Activated B cell treated with CpG ODN at 0.5 μM for 24 hours (primary cell): ENCODE results near the gene CPT1A. TPM values are rescaled to one million over a fixed set of nuclear protein-coding genes. Genes with fewer than 3 reads are reported as not detected.

Experiments used
- ATAC-seq: fragments of 200-7000 bp; cut with Tn5 transposase; one replicate; pipeline ENCODE4 v1.10.0; 2021; ENCODE audit warnings: low read depth, mild to moderate bottlenecking, moderate library complexity
- CTCF ChIA-PET: fragments of 350-600 bp; sonication (Branson Sonifier 250); formaldehyde crosslinking; loops from one replicate; lab custom pipeline; 2021; ENCODE audit warnings: antibody characterized with exemption; lab: Charles Lee
- POLR2A ChIA-PET: fragments of 350-600 bp; sonication (Branson Sonifier 250); formaldehyde crosslinking; loops from one replicate; lab custom pipeline; 2021; ENCODE audit warnings: antibody characterized with exemption; lab: Charles Lee
- DNase-seq: peaks from one replicate; pipeline ENCODE4 v3.0.0; 2022
- H3K27ac Mint-ChIP-seq: one replicate; pipeline ENCODE4 v1.8.0; 2020; ENCODE audit warnings: mixed read lengths
- H3K27me3 Mint-ChIP-seq: one replicate; pipeline ENCODE4 v1.8.0; 2021; ENCODE audit warnings: mixed read lengths
- H3K36me3 Mint-ChIP-seq: one replicate; pipeline ENCODE4 v1.8.0; 2021; ENCODE audit warnings: low read depth, mixed read lengths
- H3K4me1 Mint-ChIP-seq: one replicate; pipeline ENCODE4 v1.8.0; 2021; ENCODE audit warnings: mixed read lengths
- H3K4me3 Mint-ChIP-seq: one replicate; pipeline ENCODE4 v1.8.0; 2020; ENCODE audit warnings: mild to moderate bottlenecking, mixed read lengths
- H3K9me3 Mint-ChIP-seq: one replicate; pipeline ENCODE4 v1.8.0; 2020; ENCODE audit warnings: mixed read lengths
- intact Hi-C: fragments of 100-400 bp; cut with micrococcal nuclease; formaldehyde crosslinking; loops from one replicate; pipeline ENCODE4 v1.15.1; 2024
- total RNA-seq: library from RNA; stranded (reverse); gene quantifications from 2 replicates; pipeline ENCODE4 v1.2.3, GENCODE V29; 2022
- TF ChIP-seq, protein P1 (sequence below): fragments of 200-600 bp; IDR thresholded peaks from one replicate; pipeline ENCODE4 v1.8.0; 2022; ENCODE audit warnings: antibody characterized with exemption, mild to moderate bottlenecking

Gene CPT1A
- total RNA-seq, 1 donor from 2014 or later, result 17.2 TPM

- DNase-seq (peak; percentile 32), ATAC-seq (no peak)
- Mint-ChIP-seq H3K9me3 (no peaks in the 10 kb centered on the region), H3K27me3 (no peaks in the 10 kb centered on the region), H3K36me3 (no peaks in the 10 kb centered on the region), H3K27ac (no peak overlapping the region), H3K4me3 (peak overlapping the region; percentile 53), H3K4me1 (peaks cover 11% of the 10 kb centered on the region)
- ChIA-PET POLR2A (interaction anchor here (1.0 kb wide), 1 partner anchor 94 kb away, joined by 3 read pairs; no protein-coding TSS in a partner anchor), CTCF (interaction anchor here (1.2 kb wide), 1 partner anchor 93 kb away, joined by 7 read pairs; no protein-coding TSS in a partner anchor)
- intact Hi-C loops, result loop anchor here (1.0 to 10.0 kb wide), 4 partner anchors 93 to 894 kb away; partner anchors contain the start of genes CCND1, IGHMBP2, MRPL21 and TPCN2
- TF ChIP-seq, protein P1, sequence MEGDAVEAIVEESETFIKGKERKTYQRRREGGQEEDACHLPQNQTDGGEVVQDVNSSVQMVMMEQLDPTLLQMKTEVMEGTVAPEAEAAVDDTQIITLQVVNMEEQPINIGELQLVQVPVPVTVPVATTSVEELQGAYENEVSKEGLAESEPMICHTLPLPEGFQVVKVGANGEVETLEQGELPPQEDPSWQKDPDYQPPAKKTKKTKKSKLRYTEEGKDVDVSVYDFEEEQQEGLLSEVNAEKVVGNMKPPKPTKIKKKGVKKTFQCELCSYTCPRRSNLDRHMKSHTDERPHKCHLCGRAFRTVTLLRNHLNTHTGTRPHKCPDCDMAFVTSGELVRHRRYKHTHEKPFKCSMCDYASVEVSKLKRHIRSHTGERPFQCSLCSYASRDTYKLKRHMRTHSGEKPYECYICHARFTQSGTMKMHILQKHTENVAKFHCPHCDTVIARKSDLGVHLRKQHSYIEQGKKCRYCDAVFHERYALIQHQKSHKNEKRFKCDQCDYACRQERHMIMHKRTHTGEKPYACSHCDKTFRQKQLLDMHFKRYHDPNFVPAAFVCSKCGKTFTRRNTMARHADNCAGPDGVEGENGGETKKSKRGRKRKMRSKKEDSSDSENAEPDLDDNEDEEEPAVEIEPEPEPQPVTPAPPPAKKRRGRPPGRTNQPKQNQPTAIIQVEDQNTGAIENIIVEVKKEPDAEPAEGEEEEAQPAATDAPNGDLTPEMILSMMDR, result no peak
Observed at GRCh38 chr11:68750195-68751003, 91.3 kb downstream of the CPT1A start.

- H3K4me3 Mint-ChIP-seq, result peak overlapping the region; percentile 66
- no peaks in the 10 kb centered on the region for H3K36me3 Mint-ChIP-seq
- TF ChIP-seq, protein P1, result no peak
- CTCF ChIA-PET, result interaction anchor here (1.2 kb wide), 1 partner anchor 94 kb away, joined by 7 read pairs; no protein-coding TSS in a partner anchor
- H3K27ac Mint-ChIP-seq, result no peak overlapping the region
- peaks cover 11% of the 10 kb centered on the region for H3K4me1 Mint-ChIP-seq
- H3K9me3 Mint-ChIP-seq, result no peaks in the 10 kb centered on the region
- POLR2A ChIA-PET, result interaction anchor here (1.0 kb wide), 1 partner anchor 94 kb away, joined by 3 read pairs; no protein-coding TSS in a partner anchor
- intact Hi-C loops, result loop anchor here (5.0 to 10.0 kb wide), 2 partner anchors 153 to 895 kb away; partner anchors contain the start of genes CCND1, IGHMBP2 and MRPL21
- no peaks in the 10 kb centered on the region for H3K27me3 Mint-ChIP-seq
- ATAC-seq (no peak), DNase-seq (peak; percentile 18)
Observed at GRCh38 chr11:68749229-68750123, 92.2 kb downstream of the CPT1A start.

- H3K27ac Mint-ChIP-seq, result no peak overlapping the region
- no peak overlapping the region for H3K4me3 Mint-ChIP-seq
- H3K36me3 Mint-ChIP-seq, result no peaks in the 10 kb centered on the region
- TF ChIP-seq, protein P1, result no peak
- no peaks in the 10 kb centered on the region for H3K9me3 Mint-ChIP-seq
- intact Hi-C loops, result no loop called here
- CTCF ChIA-PET, result no interaction called here
- DNase-seq (no peak), ATAC-seq (no peak)
- POLR2A ChIA-PET, result no interaction called here
- peaks cover 11% of the 10 kb centered on the region for H3K4me1 Mint-ChIP-seq
- H3K27me3 Mint-ChIP-seq, result no peaks in the 10 kb centered on the region
Observed at GRCh38 chr11:68748061-68748460, 93.7 kb downstream of the CPT1A start.

GRCh38 chr11:68743539-68743938 is 98.2 kb downstream of the CPT1A start:
- Mint-ChIP-seq H3K4me1 (no peaks in the 10 kb centered on the region), H3K27ac (no peak overlapping the region), H3K9me3 (no peaks in the 10 kb centered on the region), H3K4me3 (no peak overlapping the region), H3K27me3 (no peaks in the 10 kb centered on the region), H3K36me3 (no peaks in the 10 kb centered on the region)
- DNase-seq (no peak), ATAC-seq (no peak)
- intact Hi-C loops, result no loop called here
- CTCF ChIA-PET, result no interaction called here
- TF ChIP-seq, protein P1, result no peak
- POLR2A ChIA-PET, result no interaction called here
